HEK293 (cell line): Measurements from ENCODE around the gene HTR7.

Experiments used
- CTCF ChIA-PET: fragments of 350-600 bp; formaldehyde crosslinking; extraction: SDS; loops from one replicate; lab custom pipeline; 2021; ENCODE audit warnings: antibody characterized with exemption; lab: Yijun Ruan, JAX
- POLR2A ChIA-PET: fragments of 300-600 bp; formaldehyde crosslinking; extraction: SDS; loops from one replicate; lab custom pipeline; 2020; ENCODE audit warnings: antibody characterized with exemption, inconsistent platforms; lab: Yijun Ruan, JAX
- H3K27ac ChIP-seq: fragments of 200-500 bp; sonication (Bioruptor generic); 2 replicates; pipeline ENCODE4 v1.5.1; 2014; ENCODE audit warnings: low read depth, low read length, control low read depth, inconsistent platforms; ENCODE audit errors: extremely low read depth
- H3K36me3 ChIP-seq, 2 experiments: fragments of 200-500 bp in 1 of 2; sonication (Bioruptor generic) in 1 of 2; 1 replicate in 1 of 2; 2 replicates in 1 of 2; pipeline ENCODE4 v1.5.1; 2014 to 2017; ENCODE audit warnings: inconsistent platforms in 2 of 2, low read length in 2 of 2; ENCODE audit not compliant: control insufficient read depth in 2 of 2, insufficient read depth in 1 of 2
- H3K4me1 ChIP-seq: fragments of 200-500 bp; sonication (Bioruptor generic); 2 replicates; pipeline ENCODE4 v1.5.1; 2014; ENCODE audit warnings: mild to moderate bottlenecking, low read length, inconsistent platforms; ENCODE audit not compliant: control insufficient read depth, insufficient read depth
- H3K4me3 ChIP-seq: 2 replicates; pipeline ENCODE4 v1.5.1; 2011; ENCODE audit warnings: low read depth, mild to moderate bottlenecking, control low read depth, low read length, moderate library complexity
- H3K9me3 ChIP-seq: fragments of 200-500 bp; sonication (Bioruptor generic); 2 replicates; pipeline ENCODE4 v1.5.1; 2014; ENCODE audit warnings: low read depth, low read length, inconsistent platforms; ENCODE audit not compliant: control insufficient read depth, insufficient read depth
- EGR2 ChIP-seq: fragments of 450-650 bp; formaldehyde crosslinking; IDR thresholded peaks from 2 replicates; pipeline ENCODE4 v1.5.1; 2016; ENCODE audit warnings: low read depth, missing biosample characterization, missing genetic modification characterization
- GFI1B ChIP-seq: fragments of 450-650 bp; formaldehyde crosslinking; IDR thresholded peaks from 2 replicates; pipeline ENCODE4 v1.5.1; 2016; ENCODE audit warnings: missing biosample characterization, missing genetic modification characterization
- KLF10 ChIP-seq: fragments of 450-650 bp; IDR thresholded peaks from 2 replicates; pipeline ENCODE4 v1.5.1; 2018; ENCODE audit warnings: missing biosample characterization, mild to moderate bottlenecking, missing genetic modification characterization
- KLF16 ChIP-seq: fragments of 450-650 bp; formaldehyde crosslinking; IDR thresholded peaks from 2 replicates; pipeline ENCODE4 v1.5.1; 2017; ENCODE audit warnings: missing biosample characterization, missing genetic modification characterization
- MYNN ChIP-seq: fragments of 450-650 bp; formaldehyde crosslinking; IDR thresholded peaks from 2 replicates; pipeline ENCODE4 v1.5.1; 2016; ENCODE audit warnings: missing biosample characterization, missing genetic modification characterization, borderline replicate concordance
- ZNF112 ChIP-seq: fragments of 450-650 bp; formaldehyde crosslinking; IDR thresholded peaks from 2 replicates; pipeline ENCODE4 v1.5.0; 2017; ENCODE audit warnings: missing biosample characterization, missing genetic modification characterization
- ZNF114 ChIP-seq: fragments of 450-650 bp; formaldehyde crosslinking; IDR thresholded peaks from 2 replicates; pipeline ENCODE4 v1.5.0; 2017; ENCODE audit warnings: missing biosample characterization, missing genetic modification characterization
- ZNF146 ChIP-seq: fragments of 450-650 bp; formaldehyde crosslinking; IDR thresholded peaks from 2 replicates; pipeline ENCODE4 v1.5.1; 2016; ENCODE audit warnings: missing biosample characterization, missing genetic modification characterization
- ZNF280C ChIP-seq: fragments of 450-650 bp; formaldehyde crosslinking; IDR thresholded peaks from 2 replicates; pipeline ENCODE4 v1.5.1; 2016; ENCODE audit warnings: missing biosample characterization, missing genetic modification characterization
- ZNF416 ChIP-seq: fragments of 450-650 bp; formaldehyde crosslinking; IDR thresholded peaks from 2 replicates; pipeline ENCODE4 v1.5.1; 2016; ENCODE audit warnings: missing biosample characterization, missing genetic modification characterization
- ZNF426 ChIP-seq: fragments of 450-650 bp; formaldehyde crosslinking; IDR thresholded peaks from 2 replicates; pipeline ENCODE4 v1.5.1; 2017; ENCODE audit warnings: missing biosample characterization, missing genetic modification characterization, mild to moderate bottlenecking, inconsistent platforms, moderate library complexity
- ZNF473 ChIP-seq: fragments of 450-650 bp; formaldehyde crosslinking; IDR thresholded peaks from 2 replicates; pipeline ENCODE4 v1.5.1; 2017; ENCODE audit warnings: missing biosample characterization, missing genetic modification characterization
- ZNF518A ChIP-seq: fragments of 450-650 bp; formaldehyde crosslinking; conservative IDR thresholded peaks from 2 replicates; pipeline ENCODE4 v1.5.1; 2016; ENCODE audit warnings: low read depth, missing biosample characterization, missing genetic modification characterization
- ZNF624 ChIP-seq: fragments of 450-650 bp; formaldehyde crosslinking; IDR thresholded peaks from 2 replicates; pipeline ENCODE4 v1.5.1; 2017; ENCODE audit warnings: missing biosample characterization, missing genetic modification characterization
- ZNF645 ChIP-seq: fragments of 450-650 bp; formaldehyde crosslinking; IDR thresholded peaks from 2 replicates; pipeline ENCODE4; 2016; ENCODE audit warnings: missing biosample characterization, missing genetic modification characterization
- ZNF658 ChIP-seq: fragments of 450-650 bp; formaldehyde crosslinking; IDR thresholded peaks from 2 replicates; pipeline ENCODE4; 2016; ENCODE audit warnings: missing biosample characterization, missing genetic modification characterization
- ZNF664 ChIP-seq: fragments of 450-650 bp; formaldehyde crosslinking; IDR thresholded peaks from 2 replicates; pipeline ENCODE4 v1.5.1; 2016; ENCODE audit warnings: missing biosample characterization, missing genetic modification characterization
- ZNF704 ChIP-seq: fragments of 450-650 bp; formaldehyde crosslinking; IDR thresholded peaks from 2 replicates; pipeline ENCODE4 v1.5.1; 2016; ENCODE audit warnings: missing biosample characterization, missing genetic modification characterization
- ZNF768 ChIP-seq: fragments of 450-650 bp; formaldehyde crosslinking; IDR thresholded peaks from 2 replicates; pipeline ENCODE4 v1.5.1; 2018; ENCODE audit warnings: missing biosample characterization, mild to moderate bottlenecking, missing genetic modification characterization
- ZNF791 ChIP-seq: fragments of 450-650 bp; formaldehyde crosslinking; IDR thresholded peaks from 2 replicates; pipeline ENCODE4 v1.5.1; 2016; ENCODE audit warnings: missing biosample characterization, missing genetic modification characterization
- TF ChIP-seq, protein P1 (sequence below): fragments of 450-650 bp; IDR thresholded peaks from 2 replicates; pipeline ENCODE4 v1.5.1; 2018; ENCODE audit warnings: missing biosample characterization, missing genetic modification characterization

Gene HTR7

DNA sequence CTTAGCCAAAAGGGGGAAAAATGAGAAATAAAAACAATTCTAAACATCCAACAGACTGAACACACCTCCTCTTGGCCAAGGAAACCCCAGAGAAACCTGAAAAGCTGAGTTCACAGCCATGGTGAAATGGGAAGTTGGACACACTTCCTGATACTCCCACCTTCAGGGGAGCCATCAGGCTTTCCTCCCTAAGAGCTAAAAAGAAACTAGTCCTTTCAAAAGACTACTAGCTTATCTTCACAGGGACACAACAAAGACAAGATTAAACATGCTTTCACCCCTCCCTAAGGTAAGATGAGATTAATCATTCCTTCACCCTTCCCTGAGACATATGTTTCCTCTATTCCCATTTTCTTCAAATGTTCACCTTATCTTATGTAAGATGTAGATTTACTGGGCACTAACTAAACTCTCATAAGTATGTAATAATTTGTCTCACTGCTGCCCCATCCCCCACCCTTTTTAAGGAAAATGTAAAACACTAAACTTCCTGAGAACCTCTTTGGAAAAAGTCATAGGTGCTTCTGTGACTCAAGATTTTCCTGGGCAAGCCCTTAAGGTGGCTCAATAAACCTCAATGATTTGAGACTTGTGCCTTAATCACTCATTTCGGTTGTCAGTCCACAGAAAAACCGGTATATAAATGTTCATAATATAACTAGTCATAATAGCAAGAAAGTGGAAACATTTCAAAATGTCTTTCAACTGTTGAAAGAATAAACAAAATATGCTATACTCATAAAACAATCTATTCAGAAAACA is 40.5 kb downstream of the HTR7 start:
- no peaks in the 10 kb centered on the region for H3K4me1 ChIP-seq
- ChIA-PET POLR2A (no interaction called here), CTCF (no interaction called here)
- no peaks in the 10 kb centered on the region for H3K36me3 ChIP-seq
- H3K9me3 ChIP-seq, result no peaks in the 10 kb centered on the region
- TF ChIP-seq ZNF664 (tag by site-specific recombination) (no peak), ZNF114 (tag by site-specific recombination) (no peak), ZNF280C (tag by site-specific recombination) (no peak), ZNF112 (no peak), ZNF658 (tag by site-specific recombination) (no peak), KLF16 (tag by site-specific recombination) (no peak), KLF10 (tag by site-specific recombination) (no peak)
- H3K27ac ChIP-seq, result no peak overlapping the region
- H3K4me3 ChIP-seq, result no peak overlapping the region

DNA sequence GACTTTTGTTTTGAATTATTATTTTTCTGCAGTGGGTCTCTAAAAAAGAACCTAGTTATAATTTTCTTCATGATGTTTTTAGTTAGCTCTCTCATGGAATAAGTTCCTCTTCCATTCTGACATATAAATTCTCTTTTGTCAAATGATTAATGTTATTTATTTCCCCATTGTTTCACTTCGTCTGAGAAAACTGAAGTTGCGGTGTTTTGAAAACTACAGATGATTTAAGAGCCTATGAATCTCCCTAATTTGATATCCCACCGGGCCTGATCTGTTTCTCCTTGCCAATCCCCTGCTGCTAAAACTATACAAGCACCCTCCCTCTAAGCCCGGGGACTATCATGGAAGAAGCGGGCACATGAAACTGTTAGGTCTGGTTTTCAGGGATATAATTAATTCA is 41.4 kb downstream of the HTR7 start:
- no peaks in the 10 kb centered on the region for H3K4me1 ChIP-seq
- H3K9me3 ChIP-seq, result no peaks in the 10 kb centered on the region
- no peaks in the 10 kb centered on the region for H3K36me3 ChIP-seq
- POLR2A ChIA-PET, result no interaction called here
- no peak overlapping the region for H3K4me3 ChIP-seq
- CTCF ChIA-PET, result interaction anchor here (0.5 to 1.2 kb wide), 2 partner anchors 42 to 45 kb away, joined by 3 read pairs; no protein-coding TSS in a partner anchor
- H3K27ac ChIP-seq, result no peak overlapping the region
- TF ChIP-seq, protein P1, sequence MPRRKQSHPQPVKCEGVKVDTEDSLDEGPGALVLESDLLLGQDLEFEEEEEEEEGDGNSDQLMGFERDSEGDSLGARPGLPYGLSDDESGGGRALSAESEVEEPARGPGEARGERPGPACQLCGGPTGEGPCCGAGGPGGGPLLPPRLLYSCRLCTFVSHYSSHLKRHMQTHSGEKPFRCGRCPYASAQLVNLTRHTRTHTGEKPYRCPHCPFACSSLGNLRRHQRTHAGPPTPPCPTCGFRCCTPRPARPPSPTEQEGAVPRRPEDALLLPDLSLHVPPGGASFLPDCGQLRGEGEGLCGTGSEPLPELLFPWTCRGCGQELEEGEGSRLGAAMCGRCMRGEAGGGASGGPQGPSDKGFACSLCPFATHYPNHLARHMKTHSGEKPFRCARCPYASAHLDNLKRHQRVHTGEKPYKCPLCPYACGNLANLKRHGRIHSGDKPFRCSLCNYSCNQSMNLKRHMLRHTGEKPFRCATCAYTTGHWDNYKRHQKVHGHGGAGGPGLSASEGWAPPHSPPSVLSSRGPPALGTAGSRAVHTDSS (tag by site-specific recombination), result no peak
- TF ChIP-seq MYNN (no peak), ZNF768 (no peak), ZNF473 (tag by site-specific recombination) (no peak), GFI1B (tag by site-specific recombination) (no peak), ZNF146 (tag by site-specific recombination) (no peak), EGR2 (tag by site-specific recombination) (no peak), ZNF426 (tag by site-specific recombination) (no peak), ZNF645 (tag by site-specific recombination) (no peak), ZNF791 (tag by site-specific recombination) (no peak), ZNF518A (tag by site-specific recombination) (no peak), ZNF704 (tag by site-specific recombination) (no peak), ZNF416 (no peak), ZNF624 (tag by site-specific recombination) (no peak)
